GM21367 (cell line): Measurements from ENCODE around the gene SDHAF2.
"Not testable (repeated sequence)": the region's sequence is repeated elsewhere in the genome, so short reads cannot be mapped to it uniquely, and the experiment has no call there.

Source experiments
- ATAC-seq: cut with Tn5 transposase; IDR thresholded peaks from one replicate; pipeline ENCODE4 v1.9.1; 2021; ENCODE audit not compliant: unreplicated experiment

Gene SDHAF2

GRCh38 chr11:61425367-61426131 lies 4.4 kb upstream of the SDHAF2 start:
- no peak for ATAC-seq

GRCh38 chr11:61429346-61429690 lies 606 bp upstream of the SDHAF2 start:
- ATAC-seq, result peak; percentile 47

- not testable (repeated sequence) for ATAC-seq
These were observed 915 bp downstream of the SDHAF2 start for GRCh38 chr11:61430839-61431238.

DNA sequence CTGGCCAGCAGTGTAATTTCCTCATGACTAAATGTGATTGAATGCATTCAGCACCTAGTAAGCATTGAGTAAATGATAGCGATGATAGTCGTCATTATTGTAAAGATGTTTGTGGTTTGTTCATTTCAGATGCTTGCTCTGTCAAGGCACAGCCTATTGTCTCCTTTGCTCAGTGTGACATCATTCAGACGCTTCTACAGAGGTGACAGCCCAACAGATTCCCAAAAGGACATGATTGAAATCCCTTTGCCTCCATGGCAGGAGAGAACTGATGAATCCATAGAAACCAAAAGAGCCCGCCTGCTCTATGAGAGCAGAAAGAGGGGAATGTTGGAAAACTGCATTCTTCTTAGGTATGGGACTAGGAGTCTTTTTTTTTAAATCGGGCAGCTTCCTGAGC lies 7.6 kb downstream of the SDHAF2 start:
- ATAC-seq, result no peak

DNA sequence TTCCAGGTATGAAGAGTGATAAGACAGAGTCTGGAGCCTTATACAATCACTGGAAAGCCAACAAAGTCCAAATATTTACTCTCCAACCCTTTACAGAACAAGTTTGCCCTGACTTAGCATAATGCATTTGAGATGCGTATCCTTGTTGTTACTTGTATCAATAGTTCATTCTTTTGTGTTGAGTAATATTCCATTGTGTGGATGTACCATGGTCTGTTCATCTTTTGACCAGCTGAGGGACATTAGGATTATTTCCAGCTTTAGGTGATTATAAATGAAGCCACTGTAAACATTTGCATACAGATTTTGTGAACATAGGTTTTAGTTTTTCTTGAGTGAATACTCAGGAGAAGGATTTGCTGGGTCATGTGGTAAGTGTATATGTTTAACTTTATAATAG lies 9.7 kb downstream of the SDHAF2 start:
- no peak for ATAC-seq

- no peak for ATAC-seq
These were observed 12.7 kb downstream of the SDHAF2 start for GRCh38 chr11:61442616-61443015.

- ATAC-seq, result no peak
These were observed 15.6 kb downstream of the SDHAF2 start for GRCh38 chr11:61445516-61445915.

GRCh38 chr11:61446211-61446651 lies 16.3 kb downstream of the SDHAF2 start:
- ATAC-seq, result no peak

GRCh38 chr11:61447601-61448551 lies 18.0 kb downstream of the SDHAF2 start:
- ATAC-seq, result no peak

DNA sequence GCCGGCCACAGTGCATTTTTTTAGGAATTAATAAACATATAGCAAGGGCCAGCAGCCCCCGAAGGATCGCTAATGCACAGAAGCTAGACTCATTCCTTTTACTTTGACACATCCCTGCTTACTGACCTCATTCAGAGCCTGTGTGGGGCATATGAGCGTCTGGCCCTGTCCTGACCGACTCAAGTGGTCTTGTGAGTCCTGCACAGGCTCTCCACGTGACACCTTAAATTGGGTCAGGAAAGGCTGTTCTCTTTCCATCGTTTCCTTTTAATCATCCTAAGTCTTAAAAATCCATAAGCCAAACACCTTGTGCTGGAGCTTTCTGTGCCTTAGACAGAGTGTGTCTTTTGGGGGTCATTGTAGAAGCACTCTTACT lies 18.6 kb downstream of the SDHAF2 start:
- ATAC-seq, result no peak

- ATAC-seq, result no peak
These were observed 22.9 kb downstream of the SDHAF2 start for GRCh38 chr11:61452825-61453224.

- ATAC-seq, result no peak
These were observed 23.8 kb downstream of the SDHAF2 start for GRCh38 chr11:61453695-61454094.

- ATAC-seq, result no peak
These were observed 24.6 kb downstream of the SDHAF2 start for GRCh38 chr11:61454520-61454919.

GRCh38 chr11:61460474-61460881 lies 30.6 kb downstream of the SDHAF2 start:
- no peak for ATAC-seq

DNA sequence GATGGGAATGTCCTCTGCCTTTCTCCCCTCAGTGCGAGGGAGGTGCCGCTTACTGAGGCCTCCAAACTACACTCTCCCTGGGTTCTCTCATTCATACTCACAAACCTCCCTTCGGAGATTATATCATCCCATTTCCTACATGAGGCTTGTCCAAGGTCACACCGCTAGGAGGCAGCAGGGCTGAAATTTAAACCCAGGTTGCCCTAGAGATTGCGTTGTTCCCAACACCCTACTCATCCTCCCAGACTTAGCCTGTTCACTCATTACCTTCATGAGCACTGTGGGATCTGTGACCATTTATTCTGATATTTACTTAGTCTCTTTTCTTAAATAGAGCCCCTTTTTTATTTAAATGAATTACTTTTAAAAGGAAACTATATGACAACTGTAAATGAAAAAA lies 31.1 kb downstream of the SDHAF2 start:
- no peak for ATAC-seq

- ATAC-seq, result not testable (repeated sequence)
These were observed 37.7 kb downstream of the SDHAF2 start for GRCh38 chr11:61467602-61468001.

GRCh38 chr11:61468002-61468401 lies 38.1 kb downstream of the SDHAF2 start:
- ATAC-seq, result no peak

- no peak for ATAC-seq
These were observed 42.4 kb downstream of the SDHAF2 start for GRCh38 chr11:61472282-61472681.

DNA sequence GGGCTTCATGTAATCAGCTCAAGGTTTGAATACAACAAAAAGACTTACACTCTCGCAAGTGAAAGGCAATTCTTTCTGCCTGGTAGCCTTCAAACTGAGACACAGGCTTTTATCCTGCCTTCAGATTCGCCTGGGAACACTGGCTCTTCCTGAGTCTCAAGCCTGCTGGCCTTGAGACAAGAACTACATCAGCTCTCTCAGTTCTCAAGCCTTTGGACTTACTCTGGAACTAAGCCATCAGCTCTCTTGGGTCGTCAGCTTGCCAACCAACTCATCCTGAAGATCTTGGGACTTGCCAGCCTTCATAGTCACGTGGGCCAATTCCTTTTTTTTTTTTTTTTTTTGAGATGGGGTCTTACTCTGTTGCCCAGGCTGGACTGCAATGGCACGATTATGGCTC lies 42.9 kb downstream of the SDHAF2 start:
- ATAC-seq, result no peak

- no peak for ATAC-seq
These were observed 43.6 kb downstream of the SDHAF2 start for GRCh38 chr11:61473370-61474012.

DNA sequence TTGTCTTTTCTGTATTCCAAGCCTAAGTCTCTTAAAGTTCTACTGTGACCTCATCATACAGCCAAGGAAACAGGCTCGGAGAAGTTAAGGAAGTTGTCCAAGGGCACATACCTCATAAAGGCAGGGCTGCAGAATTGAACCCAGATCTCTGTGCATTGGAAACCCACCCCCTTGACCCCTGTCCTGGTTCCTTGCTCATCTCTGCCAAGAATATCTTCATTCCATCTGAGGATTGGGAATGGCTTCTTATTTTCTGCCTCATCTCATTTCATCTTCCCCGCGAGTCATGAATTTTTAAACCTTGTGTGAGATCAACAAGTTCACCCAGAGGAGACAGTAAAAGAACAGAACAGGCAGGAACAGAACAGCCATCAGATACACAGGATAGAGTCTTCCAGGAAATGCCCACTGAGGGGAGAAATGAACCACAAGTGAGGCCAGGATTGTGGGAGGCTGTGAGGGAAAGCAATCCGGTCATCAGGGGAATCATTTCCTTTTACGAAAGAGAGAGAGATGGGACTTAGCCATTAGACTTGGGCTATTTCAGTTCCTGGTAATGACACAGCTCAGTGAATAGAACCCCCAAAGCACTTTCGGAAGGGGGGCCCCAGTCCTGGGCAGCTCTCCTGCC lies 44.2 kb downstream of the SDHAF2 start:
- ATAC-seq, result no peak
